PC-3 (cell line): Measurements from ENCODE around the gene KCNK16.

ENCODE experiments used
- CTCF ChIP-seq: fragments of 300-600 bp; sonication (generic); conservative IDR thresholded peaks from 2 replicates; pipeline ENCODE4 v1.5.1; 2017; ENCODE audit warnings: antibody characterized with exemption, low read depth, mild to moderate bottlenecking, low read length
- EZH2 ChIP-seq: fragments of 300-600 bp; sonication (generic); IDR thresholded peaks from one replicate; pipeline ENCODE4 v1.6.1; 2017; ENCODE audit warnings: antibody characterized with exemption, mild to moderate bottlenecking, low read length; ENCODE audit not compliant: unreplicated experiment
- EZH2phosphoT487 ChIP-seq: fragments of 300-600 bp; sonication (generic); IDR thresholded peaks from 2 replicates; pipeline ENCODE4 v1.6.1; 2018; ENCODE audit warnings: mild to moderate bottlenecking, antibody characterized with exemption, low read length, borderline replicate concordance

GRCh38 chr6:39353698-39354315 is 31.3 kb upstream of the KCNK16 start:
- no peak for TF ChIP-seq CTCF
- TF ChIP-seq EZH2: no peak
- no peak for TF ChIP-seq EZH2phosphoT487
